ENCODE data around the gene TP53TG3B. TPM values are rescaled to one million over a fixed set of nuclear protein-coding genes. Genes with fewer than 3 reads are reported as not detected.
"Not testable (repeated sequence)": the region's sequence is repeated elsewhere in the genome, so short reads cannot be mapped to it uniquely, and the experiment has no call there.

TP53TG3B gene
- total RNA-seq = not detected

- intact Hi-C loops (cut with DNase I); H3K4me3 ChIP-seq; H3K27ac ChIP-seq; H3K4me1 ChIP-seq; DNase-seq (ENCODE audit: low spot score in 2 of 2); H3K36me3 ChIP-seq; H3K9me3 ChIP-seq; H3K27me3 ChIP-seq: not testable (repeated sequence)
These were observed at the start of gene TP53TG3B for GRCh38 chr16:33360541-33360940. Gene TP53TG3B, plus strand, starts transcription at chr16:33360841. Its CDS starts 68 bp downstream, at chr16:33360909.

GRCh38 chr16:33336226-33337012 lies 24.2 kb upstream of the TP53TG3B start:
- H3K27ac ChIP-seq; H3K4me1 ChIP-seq; H3K4me3 ChIP-seq; intact Hi-C loops (cut with DNase I); H3K27me3 ChIP-seq; H3K36me3 ChIP-seq; H3K9me3 ChIP-seq: not testable (repeated sequence)
- peak; percentile 36 to 87 for DNase-seq (ENCODE audit: low spot score in 2 of 2)

- intact Hi-C loops (cut with DNase I); H3K4me1 ChIP-seq; H3K9me3 ChIP-seq; H3K27ac ChIP-seq; H3K36me3 ChIP-seq; H3K4me3 ChIP-seq; H3K27me3 ChIP-seq: not testable (repeated sequence)
- peak; percentile 51 to 88 for DNase-seq (ENCODE audit: low spot score in 2 of 2)
These were observed 22.8 kb upstream of the TP53TG3B start for GRCh38 chr16:33337627-33338542.

- H3K27me3 ChIP-seq; H3K4me1 ChIP-seq; H3K36me3 ChIP-seq; intact Hi-C loops (cut with DNase I); H3K9me3 ChIP-seq; H3K4me3 ChIP-seq; H3K27ac ChIP-seq: not testable (repeated sequence)
- peak; percentile 10 to 78 for DNase-seq (ENCODE audit: low spot score in 2 of 2)
These were observed 22.1 kb upstream of the TP53TG3B start for GRCh38 chr16:33338543-33338951.

GRCh38 chr16:33339093-33340061 lies 21.3 kb upstream of the TP53TG3B start:
- intact Hi-C loops (cut with DNase I); H3K4me1 ChIP-seq; H3K9me3 ChIP-seq; H3K27ac ChIP-seq; H3K36me3 ChIP-seq; H3K27me3 ChIP-seq; H3K4me3 ChIP-seq: not testable (repeated sequence)
- peak; percentile 23 to 90 for DNase-seq (ENCODE audit: low spot score in 2 of 2)

Other genes with a start within 250 kb of the TP53TG3B start
- gene TP53TG3C, start 166.6 kb upstream of the TP53TG3B start, total RNA-seq = not detected
- not detected for gene TP53TG3E, start 56.5 kb upstream of the TP53TG3B start, total RNA-seq
- gene TP53TG3F, start 98.8 kb downstream of the TP53TG3B start, total RNA-seq = not detected

Measured in ascending aorta (tissue), 2 donors.